Lung (tissue), 12 donors: Measurements from ENCODE around the gene AKAP6. TPM values are rescaled to one million over a fixed set of nuclear protein-coding genes. Genes with fewer than 3 reads are reported as not detected.

Experiments used
- ATAC-seq: fragments of 200-7000 bp; cut with Tn5 transposase; one replicate; pipeline ENCODE4 v1.9.1; 2020; ENCODE audit warnings: moderate number of reproducible peaks; ENCODE audit not compliant: insufficient read depth, low FRiP score
- DNase-seq, 3 donors: peaks; one replicate each; pipeline ENCODE4 v3.0.0-alpha.2; 2013 to 2017
- H3K27ac ChIP-seq, 2 donors: one replicate each; pipeline ENCODE4 v1.5.1; 2013; ENCODE audit warnings: mild to moderate bottlenecking in 2 of 2, moderate library complexity in 2 of 2, control low read depth in 1 of 2, inconsistent platforms in 1 of 2, low read depth in 1 of 2, low read length in 1 of 2
- H3K27me3 ChIP-seq, 3 donors: one replicate each; pipeline ENCODE4 v1.5.1; 2013; ENCODE audit warnings: low read length in 2 of 3; ENCODE audit not compliant: control insufficient read depth in 3 of 3, insufficient read depth in 3 of 3
- H3K36me3 ChIP-seq, 4 donors: one replicate each; pipeline ENCODE4 v1.5.1; 2013; ENCODE audit warnings: low read length in 4 of 4, mild to moderate bottlenecking in 1 of 4, moderate library complexity in 1 of 4; ENCODE audit not compliant: control insufficient read depth in 4 of 4, insufficient read depth in 4 of 4
- H3K4me1 ChIP-seq, 5 donors: one replicate each; pipeline ENCODE4 v1.5.1; 2013; ENCODE audit warnings: low read length in 5 of 5, mild to moderate bottlenecking in 2 of 5, moderate library complexity in 1 of 5; ENCODE audit not compliant: control insufficient read depth in 5 of 5, insufficient read depth in 5 of 5
- H3K4me3 ChIP-seq: one replicate; pipeline ENCODE4 v1.5.1; 2013; ENCODE audit warnings: mild to moderate bottlenecking, control low read depth, moderate library complexity
- H3K9ac ChIP-seq, 2 donors: one replicate each; pipeline ENCODE4 v1.5.1; 2013; ENCODE audit warnings: low read length in 2 of 2, control low read depth in 1 of 2; ENCODE audit not compliant: insufficient read depth in 1 of 2
- H3K9me3 ChIP-seq, 4 donors: one replicate each; pipeline ENCODE4 v1.5.1; 2013; ENCODE audit warnings: low read length in 3 of 4, mild to moderate bottlenecking in 1 of 4, moderate library complexity in 1 of 4; ENCODE audit not compliant: control insufficient read depth in 4 of 4, insufficient read depth in 3 of 4
- CTCF ChIP-seq: IDR thresholded peaks from 2 replicates; pipeline ENCODE4 v1.5.1; 2012; ENCODE audit warnings: mild to moderate bottlenecking; ENCODE audit errors: control extremely low read depth, extremely low read depth
- polyA plus RNA-seq, 2 donors: library from polyadenylated mRNA; stranded (reverse); fragments of 200-250 nt; gene quantifications; one replicate each; pipeline ENCODE4 v1.2.1, GENCODE V29; 2013
- total RNA-seq, 2 donors: library from RNA; depleted of rRNA in 1 of 2; stranded (reverse); fragments of >200 nt in 1 of 2; gene quantifications; one replicate each; pipeline ENCODE4 v1.2.1, GENCODE V29; 2014 to 2021
- donor health status: control.
- donor health status: control.
- donor health status: Bipolar disorder and iron deficiency.
- donor health status: healthy.
- donor health status: DM: yes; HTN: yes; CAD: no.

AKAP6 gene
- total and polyA plus RNA-seq, 4 donors, result 1.5 to 27.1 (median 7.7) TPM

GRCh38 chr14:32564596-32564995, 235.5 kb downstream of the AKAP6 start:
- DNase-seq (peak in 2 of 3 donors; percentile 58 to 67), ATAC-seq (no peak)
- Histone ChIP-seq H3K9ac (no peak overlapping the region), H3K9me3 (no peaks in the 10 kb centered on the region), H3K4me1 (peaks cover 0 to 22% (median 12%) of the 10 kb centered on the region in 5 donors), H3K4me3 (no peak overlapping the region), H3K27ac (peak overlapping the region in 1 of 2 donors; percentile 80), H3K36me3 (no peaks in the 10 kb centered on the region), H3K27me3 (no peaks in the 10 kb centered on the region)
- no peak for TF ChIP-seq CTCF

- no peaks in the 10 kb centered on the region for H3K9me3 ChIP-seq
- no peaks in the 10 kb centered on the region for H3K27me3 ChIP-seq
- no peak overlapping the region for H3K4me3 ChIP-seq
- no peaks in the 10 kb centered on the region for H3K36me3 ChIP-seq
- H3K27ac ChIP-seq, result peak overlapping the region in 1 of 2 donors; percentile 54
- H3K4me1 ChIP-seq, result peaks cover 0 to 22% (median 10%) of the 10 kb centered on the region in 5 donors
- ATAC-seq (no peak), DNase-seq (no peak)
- no peak for TF ChIP-seq CTCF
- H3K9ac ChIP-seq, result no peak overlapping the region
Measured at GRCh38 chr14:32565256-32565655, 236.2 kb downstream of the AKAP6 start.

GRCh38 chr14:32567543-32568384, 238.7 kb downstream of the AKAP6 start:
- Histone ChIP-seq H3K4me3 (no peak overlapping the region), H3K9me3 (no peaks in the 10 kb centered on the region), H3K9ac (no peak overlapping the region), H3K4me1 (peaks cover 0 to 26% (median 9%) of the 10 kb centered on the region in 5 donors), H3K36me3 (no peaks in the 10 kb centered on the region), H3K27ac (peak overlapping the region in 1 of 2 donors; percentile 50), H3K27me3 (peaks cover 0 to under 1% (median 0%) of the 10 kb centered on the region in 3 donors)
- no peak for ATAC-seq
- no peak for TF ChIP-seq CTCF
- no peak for DNase-seq
